K562 (cell line): ENCODE results near the gene FAM83E. TPM values are rescaled to one million over a fixed set of nuclear protein-coding genes. Genes with fewer than 3 reads are reported as not detected.
A peak's percentile ranks its signal among the peaks of the same experiment; 100 is the strongest.

Experiments used
- ATAC-seq: fragments of 200-7000 bp; cut with Tn5 transposase; 3 replicates; pipeline ENCODE4 v1.9.1; 2020; ENCODE audit warnings: moderate library complexity
- BruUV-seq: library from RNA; stranded (reverse); fragments of 400-500 nt; replicated peaks from 2 replicates; lab custom pipeline; 2021; lab: Mats Ljungman, UMichigan
- CTCF ChIA-PET: fragments of 300-600 bp; formaldehyde crosslinking; extraction: SDS; loops from one replicate; lab custom pipeline; 2021; ENCODE audit warnings: low intra/inter-chr PET ratio; lab: Yijun Ruan, JAX
- POLR2A ChIA-PET: fragments of 300-600, 350-650 bp; sonication (Branson Sonifier 250); formaldehyde crosslinking; extraction: SDS; loops from one replicate; lab custom pipeline; 2021; ENCODE audit warnings: antibody characterized with exemption, inconsistent platforms; lab: Yijun Ruan, JAX
- DNase-seq, 4 experiments: peaks; one replicate each; pipeline versions ENCODE4 v3.0.0 to v3.0.0-alpha.2; 2011 to 2018; ENCODE audit warnings: low spot score in 3 of 4, mixed read lengths in 3 of 4; ENCODE audit errors: extremely low read depth in 1 of 4
- FAIRE-seq: peaks from 2 replicates; lab custom pipeline; 2011; peaks lifted over from hg19 to GRCh38; lab: Jason Lieb, UNC
- H2AFZ ChIP-seq: 2 replicates; pipeline ENCODE4 v1.6.0; 2011; ENCODE audit warnings: low read depth, low read length, control low read depth, inconsistent platforms
- H3K27ac ChIP-seq: fragments of 200-600 bp; 3 replicates; pipeline ENCODE4 v1.8.0; 2011; ENCODE audit warnings: low read depth, mild to moderate bottlenecking, control low read depth, inconsistent platforms, low read length, moderate library complexity, mixed read lengths; ENCODE audit errors: extremely low read depth
- H3K27me3 ChIP-seq, 2 experiments: fragments of 300-600 bp in 1 of 2; 2 replicates in 1 of 2; 3 replicates in 1 of 2; pipeline versions ENCODE4 v1.6.0 to v1.8.0; 2011; ENCODE audit warnings: inconsistent platforms in 2 of 2, low read length in 2 of 2, mild to moderate bottlenecking in 1 of 2, mixed read lengths in 1 of 2, moderate library complexity in 1 of 2; ENCODE audit not compliant: control insufficient read depth in 2 of 2, insufficient read depth in 2 of 2
- H3K36me3 ChIP-seq: fragments of 300-600 bp; 3 replicates; pipeline ENCODE4 v1.8.0; 2011; ENCODE audit warnings: mild to moderate bottlenecking, low read length, inconsistent platforms; ENCODE audit not compliant: control insufficient read depth, insufficient read depth
- H3K4me1 ChIP-seq, 2 experiments: fragments of 200-600 bp in 1 of 2; replicated peaks in 1 of 2; 2 replicates in 1 of 2; 3 replicates in 1 of 2; pipeline versions ENCODE4 v1.5.1 to v1.8.0; 2011; ENCODE audit warnings: inconsistent platforms in 2 of 2, low read length in 2 of 2, mild to moderate bottlenecking in 1 of 2, mixed read lengths in 1 of 2, moderate library complexity in 1 of 2; ENCODE audit not compliant: control insufficient read depth in 2 of 2, insufficient read depth in 2 of 2
- H3K4me2 ChIP-seq: 2 replicates; pipeline ENCODE4 v1.6.1; 2011; ENCODE audit warnings: low read length, control low read depth, inconsistent platforms, mixed read lengths; ENCODE audit not compliant: insufficient read depth
- H3K4me3 ChIP-seq: fragments of 200-600 bp; sonication (generic), shearing (Covaris generic); 2 replicates; pipeline ENCODE4 v1.5.1; 2016; ENCODE audit warnings: control low read depth, inconsistent platforms
- H3K79me2 ChIP-seq: fragments of 200-600 bp; 3 replicates; pipeline ENCODE4 v1.8.0; 2011; ENCODE audit warnings: low read length, inconsistent platforms; ENCODE audit not compliant: control insufficient read depth, insufficient read depth
- H3K9ac ChIP-seq, 2 experiments: 2 replicates each; pipeline versions ENCODE4 v1.6.0 to v1.6.1; 2011; ENCODE audit warnings: low read depth in 2 of 2, low read length in 2 of 2, control low read depth in 1 of 2, inconsistent platforms in 1 of 2, mild to moderate bottlenecking in 1 of 2, mixed read lengths in 1 of 2; ENCODE audit not compliant: insufficient read depth in 1 of 2
- H3K9me1 ChIP-seq: one replicate; pipeline ENCODE4 v1.6.0; 2011; ENCODE audit warnings: inconsistent platforms, mild to moderate bottlenecking, low read length, moderate library complexity; ENCODE audit not compliant: control insufficient read depth, insufficient read depth
- H3K9me3 ChIP-seq: replicated peaks from 2 replicates; pipeline ENCODE4 v1.5.1; 2011; ENCODE audit warnings: low read depth, low read length, inconsistent platforms; ENCODE audit not compliant: control insufficient read depth, insufficient read depth
- H4K20me1 ChIP-seq: replicated peaks from 2 replicates; pipeline ENCODE4 v1.6.1; 2011; ENCODE audit warnings: low read length, inconsistent platforms, mixed read lengths; ENCODE audit not compliant: control insufficient read depth, insufficient read depth
- CC2D1A ChIP-seq: fragments of 450-650 bp; IDR thresholded peaks from 2 replicates; pipeline ENCODE4 v1.6.1; 2017; ENCODE audit warnings: mild to moderate bottlenecking
- CTBP1 ChIP-seq: fragments of 450-650 bp; IDR thresholded peaks from 2 replicates; pipeline ENCODE4 v1.6.1; 2016; ENCODE audit warnings: borderline replicate concordance
- CTCF ChIP-seq, 3 experiments: IDR thresholded peaks in 2 of 3; conservative IDR thresholded peaks in 1 of 3; 2 replicates each; pipeline ENCODE4 v1.5.1; 2011 to 2012; ENCODE audit warnings: low read length in 3 of 3, mild to moderate bottlenecking in 3 of 3, control low read depth in 2 of 3, improper control_type of control experiment in 1 of 3, inconsistent platforms in 1 of 3, low read depth in 1 of 3, mixed read lengths in 1 of 3, moderate library complexity in 1 of 3; ENCODE audit not compliant: insufficient read depth in 2 of 3
- GATA2 ChIP-seq: sonication (generic); formaldehyde crosslinking; IDR thresholded peaks from 2 replicates; pipeline ENCODE4 v1.4.0; 2020; ENCODE audit warnings: mild to moderate bottlenecking, missing genetic modification reagents
- MAZ ChIP-seq, 2 experiments: fragments of 450-650 bp in 1 of 2; sonication (generic) in 1 of 2; formaldehyde crosslinking; IDR thresholded peaks in 1 of 2; conservative IDR thresholded peaks in 1 of 2; 2 replicates each; pipeline versions ENCODE4 v1.4.0 to v1.5.0; 2020; ENCODE audit warnings: mild to moderate bottlenecking in 1 of 2, missing genetic modification reagents in 1 of 2
- MTA3 ChIP-seq: fragments of 450-650 bp; formaldehyde crosslinking; IDR thresholded peaks from 2 replicates; pipeline ENCODE4 v1.6.1; 2017; ENCODE audit warnings: mild to moderate bottlenecking, borderline replicate concordance
- RCOR1 ChIP-seq, 2 experiments: IDR thresholded peaks; 2 replicates each; pipeline ENCODE4 v1.6.1; 2012; ENCODE audit warnings: low read depth in 2 of 2, low read length in 2 of 2, borderline replicate concordance in 1 of 2, improper control_type of control experiment in 1 of 2
- REST ChIP-seq, 2 experiments: fragments of 450-650 bp; formaldehyde crosslinking in 1 of 2; IDR thresholded peaks; 2 replicates each; pipeline versions ENCODE4 v1.4.0 to v1.6.1; 2014 to 2020; ENCODE audit warnings: mild to moderate bottlenecking in 2 of 2, borderline replicate concordance in 1 of 2, low read depth in 1 of 2
- SP1 ChIP-seq: sonication (generic); formaldehyde crosslinking; IDR thresholded peaks from 2 replicates; pipeline ENCODE4 v1.8.1; 2022; ENCODE audit warnings: mild to moderate bottlenecking, missing genetic modification reagents
- STAG1 ChIP-seq: sonication (generic); formaldehyde crosslinking; IDR thresholded peaks from 2 replicates; pipeline ENCODE4 v1.5.0; 2020; ENCODE audit warnings: missing genetic modification reagents, borderline replicate concordance
- ZNF143 ChIP-seq: sonication (generic); formaldehyde crosslinking; IDR thresholded peaks from 2 replicates; pipeline ENCODE4 v1.9.0; 2022; ENCODE audit warnings: mild to moderate bottlenecking, missing genetic modification reagents
- WGBS: fragments of 100-300 bp; shearing (Covaris generic); methylation state at CpG from one replicate; pipeline ENCODE4 v1.1.6; 2016; ENCODE audit warnings: low coverage, mixed read lengths; ENCODE audit not compliant: insufficient coverage; ENCODE audit errors: missing lambda C conversion rate; 5-methylcytosine and 5-hydroxymethylcytosine counted together
- in situ Hi-C: fragments of 300-500 bp; cut with MboI; formaldehyde crosslinking; loops from 4 replicates; pipeline ENCODE4 v1.15.0; 2018; ENCODE audit warnings: inconsistent platforms, mixed read lengths
- intact Hi-C: fragments of 100-400 bp; cut with micrococcal nuclease; formaldehyde crosslinking; loops from 2 replicates; pipeline ENCODE4 v1.14.2; 2022
- polyA plus RNA-seq, 8 experiments: library from polyadenylated mRNA; depleted of rRNA in 4 of 8; stranded (reverse) in 5 of 8; unstranded in 3 of 8; fragments of >200 nt; fragmentation: Nextera tagmentation in 2 of 8; fragmentation: Illumina TruSeq in 1 of 8; extraction: Ambion mirVana in 2 of 8; extraction: Trizol in 1 of 8; gene quantifications; 2 replicates each; pipeline versions ENCODE4 v1.2.1 to v1.2.3, GENCODE V29; 2011 to 2014; ENCODE audit warnings: inconsistent platforms in 1 of 8, missing spikeins in 1 of 8
- total RNA-seq, 7 experiments: library from RNA; depleted of rRNA in 6 of 7; stranded (reverse); fragments of >200 nt in 6 of 7; fragmentation: Illumina TruSeq in 2 of 7; extraction: Trizol in 2 of 7; gene quantifications; 2 replicates each; pipeline versions ENCODE4 v1.2.1 to v1.2.3, GENCODE V29; 2011 to 2021; ENCODE audit warnings: low replicate concordance in 1 of 7

FAM83E gene
- total and polyA plus RNA-seq, 9 of the 15 experiments (the other 6 are each of a cell fraction or from before 2014, with no cell fraction given): 0.15 to 0.87 (median 0.29) TPM; not detected in 4

GRCh38 chr19:48608798-48609263 lies 6.0 kb downstream of the FAM83E start:
- no peaks in the 10 kb centered on the region for H3K27me3 ChIP-seq
- DNase-seq (peak; percentile 67 to 73 (median 69)), FAIRE-seq (peak; percentile 90), ATAC-seq (peak; percentile 86)
- no peak overlapping the region for H3K27ac ChIP-seq
- H2AFZ ChIP-seq: peak overlapping the region; percentile 91
- in situ Hi-C loops: no loop called here
- H4K20me1 ChIP-seq: no peaks in the 10 kb centered on the region; the same call in 1 of the 2 replicates
- H3K4me1 ChIP-seq: peaks cover 0 to 36% of the 10 kb centered on the region in 2 experiments; a peak in 3 of 5 replicates
- WGBS: 5% methylated on average over 9 of the region's 9 CpGs
- H3K36me3 ChIP-seq: no peaks in the 10 kb centered on the region
- H3K4me2 ChIP-seq: peak overlapping the region; percentile 69
- intact Hi-C loops: loop anchor here (1.0 kb wide), 1 partner anchor 20 kb away; no protein-coding TSS in a partner anchor
- H3K79me2 ChIP-seq: no peaks in the 10 kb centered on the region
- ChIA-PET CTCF (interaction anchor here (0.7 to 0.8 kb wide), 2 partner anchors 102 to 164 kb away, joined by 3 to 4 read pairs; no protein-coding TSS in a partner anchor), POLR2A (interaction anchor here (1.0 to 6.1 kb wide), 5 partner anchors 9 to 294 kb away, joined by 3 to 85 read pairs (median 5); partner anchors contain the start of genes RPL18 and SPHK2)
- H3K9me1 ChIP-seq: no peaks in the 10 kb centered on the region
- no peak overlapping the region for H3K4me3 ChIP-seq
- BruUV-seq: no TSS peak
- peak overlapping the region; percentile 9 to 21; a peak in 2 of 4 replicates for H3K9ac ChIP-seq
- no peaks in the 10 kb centered on the region for H3K9me3 ChIP-seq
- peak; percentile 54; the same call in 1 of the 2 replicates for TF ChIP-seq REST (IDR thresholded peaks at IDR 0.05; ENCODE audit: borderline replicate concordance)
- no peak for TF ChIP-seq REST (CRISPR knock-in tag; IDR thresholded peaks at IDR 0.05; ENCODE audit: low read depth)
- no peak for TF ChIP-seq GATA2 (CRISPR knock-in tag)
- TF ChIP-seq MAZ (CRISPR knock-in tag; conservative IDR thresholded peaks at IDR 0.05 in 1 of 2, IDR thresholded peaks at IDR 0.05 in 1 of 2): peak in 1 of 2 experiments; percentile 45; a peak in 2 of 4 replicates
- TF ChIP-seq STAG1 (CRISPR knock-in tag): peak; percentile 73; the same call in 1 of the 2 replicates
- peak; percentile 55; the same call in 1 of the 2 replicates for TF ChIP-seq ZNF143 (CRISPR knock-in tag)
- TF ChIP-seq CTBP1: peak; percentile 55
- peak; percentile 53; the same call in 1 of the 2 replicates for TF ChIP-seq SP1 (CRISPR knock-in tag)
- peak in 1 of 2 experiments; percentile 67; a peak in 2 of 4 replicates for TF ChIP-seq RCOR1 (IDR thresholded peaks at IDR 0.05; ENCODE audit: borderline replicate concordance in 1 of 2, low read depth in 2 of 2, low read length in 2 of 2)
- peak; percentile 79 to 87 (median 81) for TF ChIP-seq CTCF (IDR thresholded peaks at IDR 0.05 in 2 of 3, conservative IDR thresholded peaks at IDR 0.05 in 1 of 3; ENCODE audit: insufficient read depth in 2 of 3, low read depth in 1 of 3, low read length in 3 of 3)
- TF ChIP-seq MTA3: 0 out of 2 replicates have a peak, but pooled peaks have one; percentile 27
- TF ChIP-seq CC2D1A: 0 out of 2 replicates have a peak, but pooled peaks have one; percentile 30
